Ovary (tissue), 3 donors: ENCODE data around the gene DTX1.

Experiments
- CTCF ChIP-seq, 3 donors: fragments of 450-650 bp in 2 of 3; fragments of 200-600 bp in 1 of 3; IDR thresholded peaks; one replicate each; pipeline versions ENCODE4 v1.5.1 to v1.8.0; 2016 to 2022; ENCODE audit warnings: antibody characterized with exemption in 3 of 3, mild to moderate bottlenecking in 1 of 3
- EP300 ChIP-seq: sonication (generic); formaldehyde crosslinking; IDR thresholded peaks from one replicate; pipeline ENCODE4 v1.6.1; 2017; ENCODE audit warnings: antibody characterized with exemption
- POLR2A ChIP-seq: fragments of 450-650 bp; IDR thresholded peaks from one replicate; pipeline ENCODE4 v1.6.1; 2017; ENCODE audit warnings: antibody characterized with exemption, mild to moderate bottlenecking, moderate library complexity
- donor health status: DM: no; HTN: no; CAD: no.

DNA sequence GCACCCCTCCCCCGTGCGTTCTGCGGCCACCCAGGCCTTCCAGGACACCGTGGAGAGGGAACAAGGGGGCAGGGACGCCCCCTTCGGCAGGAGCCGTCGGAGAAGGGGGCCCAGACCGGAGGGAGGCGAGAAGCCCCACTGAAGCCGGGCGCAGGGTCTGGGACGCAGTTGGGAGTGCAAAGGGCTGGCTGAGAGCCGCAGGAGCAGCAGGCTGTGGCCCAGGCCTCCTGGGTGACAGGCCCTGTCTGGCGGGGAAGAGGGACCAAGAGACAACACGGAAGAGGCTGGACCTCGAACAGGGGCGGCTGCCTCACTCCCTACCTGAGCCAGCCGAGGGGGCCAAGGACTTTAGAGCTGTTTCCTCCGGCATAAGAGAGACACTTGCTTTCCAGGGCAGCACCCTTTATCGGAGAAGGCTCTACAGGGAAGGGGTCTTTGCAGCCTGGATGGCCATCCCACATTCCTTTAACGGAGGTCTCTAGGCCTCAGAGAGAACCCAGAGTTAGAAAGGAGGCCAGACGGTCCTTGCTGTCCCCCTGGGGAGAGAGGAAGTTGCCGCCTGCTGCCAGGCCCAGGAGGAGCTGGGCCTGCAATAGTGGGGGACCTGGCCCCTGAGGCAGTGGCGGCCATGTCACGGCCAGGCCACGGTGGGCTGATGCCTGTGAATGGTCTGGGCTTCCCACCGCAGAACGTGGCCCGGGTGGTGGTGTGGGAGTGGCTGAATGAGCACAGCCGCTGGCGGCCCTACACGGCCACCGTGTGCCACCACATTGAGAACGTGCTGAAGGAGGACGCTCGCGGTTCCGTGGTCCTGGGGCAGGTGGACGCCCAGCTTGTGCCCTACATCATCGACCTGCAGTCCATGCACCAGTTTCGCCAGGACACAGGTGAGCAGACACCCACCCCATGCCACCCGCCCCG, 1.3 kb downstream of the DTX1 start:
- TF ChIP-seq POLR2A (no peak), CTCF (IDR thresholded peaks at IDR 0.05) (no peak), EP300 (no peak)
